GM19240 (cell line): ENCODE measurements around the gene RUNDC3A.
A peak's percentile ranks its signal among the peaks of the same experiment; 100 is the strongest.
"Not testable (repeated sequence)": the region's sequence is repeated elsewhere in the genome, so short reads cannot be mapped to it uniquely, and the experiment has no call there.

Experiments used
- DNase-seq: peaks from one replicate; pipeline ENCODE4 v3.0.0; 2011; ENCODE audit warnings: low spot score; ENCODE audit not compliant: insufficient read length

The RUNDC3A gene

DNA sequence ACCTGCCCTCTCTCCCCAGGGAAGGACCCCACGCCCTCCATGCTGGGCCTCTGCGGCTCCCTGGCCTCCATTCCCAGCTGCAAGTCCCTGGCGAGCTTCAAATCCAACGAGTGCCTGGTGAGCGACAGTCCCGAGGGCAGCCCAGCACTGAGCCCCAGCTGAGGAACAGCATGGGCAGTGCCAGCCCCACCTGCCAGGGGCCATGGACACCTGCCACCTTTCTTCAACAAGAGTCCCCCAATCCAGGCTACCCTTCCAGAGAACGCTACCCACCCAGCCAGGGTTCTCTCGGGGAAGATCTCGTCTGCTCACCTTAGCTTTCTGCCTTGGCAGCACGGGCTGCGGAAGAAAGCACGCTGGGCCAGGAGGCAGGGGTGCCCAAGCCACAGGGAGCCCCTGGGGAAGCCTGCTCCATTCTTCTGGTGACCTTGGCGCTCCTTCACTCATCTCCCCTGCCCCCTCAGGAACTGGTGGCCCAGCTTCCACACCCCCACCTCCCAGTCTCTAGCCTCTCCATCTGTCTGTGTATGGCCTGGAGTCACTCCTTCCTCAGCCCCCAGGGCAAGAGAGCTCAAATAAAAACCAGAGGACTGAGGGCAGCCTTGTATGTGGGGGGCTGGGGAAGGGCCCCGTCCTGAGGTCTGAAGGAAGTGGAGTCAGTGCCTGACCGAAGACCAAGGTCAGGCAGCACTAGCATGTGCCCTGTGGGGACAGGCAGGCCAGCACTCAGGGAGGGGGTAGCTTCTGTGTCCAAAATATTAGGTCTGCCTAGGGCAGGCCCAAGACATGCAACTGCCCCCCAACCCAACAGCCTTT is 9.9 kb downstream of the RUNDC3A start:
- no peak for DNase-seq

DNA sequence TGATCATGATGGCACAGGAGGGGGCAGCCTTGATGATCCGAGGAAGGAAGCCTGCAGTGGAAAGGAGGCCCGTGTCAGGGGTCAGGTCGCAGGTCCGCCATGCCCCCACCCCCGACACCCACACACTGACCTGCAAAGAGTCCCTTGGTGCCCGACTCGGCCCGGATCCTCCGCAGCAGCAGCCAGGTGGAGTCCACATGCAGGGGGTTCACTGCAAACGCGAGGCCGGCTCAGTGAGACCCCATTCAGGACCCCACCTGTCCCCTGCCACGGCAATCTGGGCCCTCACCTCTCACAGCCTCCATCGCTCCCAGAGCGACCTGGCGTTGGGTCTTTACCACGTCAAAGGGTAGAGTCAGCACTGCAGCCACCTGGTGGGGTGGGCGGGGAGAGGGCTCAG is 11.7 kb downstream of the RUNDC3A start:
- no peak for DNase-seq

DNA sequence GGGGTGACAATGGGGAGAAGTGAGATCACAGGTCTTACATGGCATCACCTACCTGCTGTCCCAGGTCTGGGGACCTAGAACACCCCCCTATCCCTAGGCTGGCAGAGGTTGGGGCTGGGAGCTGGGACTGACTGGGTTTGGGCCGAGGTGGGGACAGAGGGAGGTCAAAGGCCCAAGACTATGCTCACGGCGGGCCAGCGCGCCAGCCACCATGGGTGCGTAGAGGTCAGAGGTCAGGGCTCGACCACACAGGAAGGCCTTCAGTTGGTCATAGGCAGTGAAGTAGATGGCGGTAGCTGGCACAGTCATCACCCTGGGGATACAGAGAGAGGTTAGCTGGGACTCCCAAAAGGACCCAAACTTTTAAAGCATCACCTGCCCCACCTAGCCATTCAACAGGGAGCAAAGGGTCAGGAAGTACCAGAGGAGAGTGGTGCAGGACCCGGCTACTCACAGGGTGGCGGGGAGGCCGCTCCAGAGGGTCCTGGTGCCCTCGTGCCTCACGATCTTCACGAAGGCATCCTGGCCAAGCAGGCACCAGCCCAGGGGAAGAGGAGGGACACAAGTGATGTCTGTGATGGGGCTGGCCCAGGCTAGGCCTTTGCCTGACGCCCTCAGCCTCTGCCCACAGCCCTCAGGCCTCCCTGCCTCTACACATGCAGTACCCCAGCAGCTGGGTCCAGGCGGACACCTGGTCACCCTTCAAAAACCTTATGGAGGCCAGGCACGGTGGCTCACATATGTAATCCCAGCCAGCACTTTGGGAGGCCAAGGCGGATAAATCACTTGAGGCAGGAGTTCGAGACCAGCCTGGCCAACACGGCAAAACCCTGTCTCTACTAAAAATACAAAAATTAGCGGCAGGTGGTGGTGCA is 13.1 kb downstream of the RUNDC3A start:
- DNase-seq, result no peak

DNA sequence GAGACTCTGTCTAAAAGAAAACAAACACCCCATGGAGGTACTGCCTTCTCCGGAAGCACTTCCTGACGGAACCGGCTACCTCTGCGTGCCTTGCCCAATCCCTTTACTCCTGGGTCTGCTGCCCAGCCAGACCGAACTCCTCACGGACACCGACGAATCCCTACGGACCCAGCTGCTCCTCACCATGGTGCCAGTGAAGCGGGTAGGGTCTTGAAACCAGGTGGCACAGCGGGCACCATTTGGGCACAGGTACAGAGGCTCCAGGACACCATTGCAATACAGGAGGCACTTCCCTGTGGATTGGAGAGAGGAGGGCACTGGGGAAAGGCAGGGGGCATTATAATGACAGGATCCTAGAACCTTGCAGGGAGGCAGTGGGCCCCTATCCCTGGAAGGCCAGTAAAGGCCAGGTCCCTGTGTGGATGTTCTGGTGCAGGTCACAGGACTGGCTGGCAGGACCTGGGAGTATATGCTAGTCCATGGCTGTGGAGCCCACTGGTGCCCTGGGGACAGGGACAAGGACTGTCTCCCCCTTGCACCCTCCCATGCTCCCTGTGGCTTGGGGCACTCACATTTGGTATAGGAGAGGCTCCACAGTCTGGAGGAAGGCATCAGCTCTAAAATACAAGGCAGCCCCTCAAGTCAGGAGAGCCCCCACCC is 14.0 kb downstream of the RUNDC3A start:
- no peak for DNase-seq

DNA sequence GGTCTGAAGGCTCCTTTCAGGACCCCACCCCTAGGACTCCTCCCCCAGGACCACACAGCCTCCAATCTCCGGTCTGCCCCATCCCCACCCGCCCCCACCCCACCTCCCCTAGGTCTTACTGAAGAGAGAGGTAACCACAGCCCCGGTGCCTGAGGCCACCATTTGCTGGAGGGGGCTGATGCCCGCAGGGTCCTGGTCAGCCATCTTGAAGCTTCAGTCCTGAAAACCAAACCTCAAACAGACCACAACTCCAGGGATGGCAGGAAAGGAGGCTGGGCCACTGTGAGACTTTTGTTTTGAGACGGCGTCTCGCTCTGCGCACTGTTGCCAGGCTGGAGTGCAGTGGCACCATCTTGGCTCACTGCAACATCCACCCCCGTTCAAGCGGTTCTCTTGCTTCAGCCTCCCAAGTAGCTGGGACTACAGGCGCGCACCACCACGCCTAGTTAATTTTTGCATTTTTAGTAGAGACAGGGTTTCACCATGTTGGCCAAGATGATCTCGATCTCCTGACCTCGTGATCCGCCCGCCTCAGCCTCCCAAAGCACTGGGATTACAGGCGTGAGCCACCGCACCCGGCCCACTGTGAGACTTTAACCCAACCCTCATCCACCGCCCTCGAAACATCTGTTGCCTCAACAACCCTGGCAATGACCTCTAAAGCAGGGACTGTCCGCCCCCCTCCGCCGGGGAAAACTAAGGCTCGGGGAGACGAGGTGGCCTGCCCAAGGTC is 15.1 kb downstream of the RUNDC3A start:
- no peak for DNase-seq

DNA sequence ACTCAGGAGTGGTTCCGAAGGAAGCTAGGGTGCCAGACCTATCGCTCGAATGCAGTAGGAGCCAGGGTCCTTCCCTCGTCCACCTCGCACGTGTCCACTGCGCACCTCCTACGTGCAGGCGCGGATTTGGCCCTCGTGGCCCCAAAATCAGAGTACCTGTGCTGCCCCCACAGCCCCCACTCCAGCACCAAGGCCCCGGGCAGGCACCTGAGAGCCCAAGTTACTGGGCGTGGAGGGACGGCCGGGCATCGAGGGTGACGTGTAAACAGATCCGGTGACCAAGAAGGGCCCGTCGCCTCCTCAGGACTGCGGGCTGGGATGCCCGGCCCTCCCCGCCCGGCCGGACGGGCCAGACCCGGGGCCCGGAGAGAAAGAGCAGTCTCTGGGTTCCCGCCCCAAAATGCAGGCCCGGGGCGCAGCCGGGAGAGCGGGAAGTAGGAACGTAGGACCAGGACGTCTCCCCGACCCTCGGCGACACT is 15.7 kb downstream of the RUNDC3A start:
- no peak for DNase-seq

DNA sequence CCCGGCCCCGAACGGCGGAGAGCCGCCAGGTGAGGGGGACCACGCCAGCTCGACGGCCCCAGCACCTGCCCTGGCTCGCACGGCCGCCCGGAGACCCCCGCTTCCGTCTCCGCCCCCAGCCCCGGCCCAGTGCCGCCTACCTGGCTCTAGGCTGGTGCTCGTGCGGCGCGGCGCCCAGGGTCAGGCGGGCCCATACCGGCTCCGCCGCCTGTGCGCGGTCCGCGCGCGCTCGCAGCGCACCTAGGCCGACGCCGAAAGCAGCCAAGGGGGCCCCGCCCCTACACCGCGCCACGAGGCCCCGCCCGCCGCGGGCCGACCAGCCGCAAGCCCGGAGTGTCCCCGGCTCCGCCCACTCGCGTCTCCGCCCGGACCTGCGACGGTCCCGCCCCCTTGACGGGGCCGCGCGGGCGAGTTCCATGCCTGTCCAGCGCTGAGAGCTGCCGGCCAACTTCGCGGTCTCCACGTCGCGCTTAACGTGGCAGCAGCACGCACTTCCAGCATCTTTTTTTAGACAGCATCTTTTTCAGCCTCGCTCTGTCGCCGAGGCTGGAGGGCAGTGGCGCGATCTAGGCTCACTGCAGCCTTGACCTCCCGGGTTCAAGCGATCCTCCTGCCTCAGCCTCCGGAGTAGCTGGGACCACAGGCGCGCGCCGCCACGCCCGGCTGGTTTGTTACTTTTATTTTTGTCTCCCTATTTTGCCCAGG is 16.3 kb downstream of the RUNDC3A start, which contains the start of gene SLC25A39:
Gene SLC25A39 (minus strand): TSS at position 253 of the 705 bp plus-strand sequence. CDS start 1,261 bp downstream, outside the sequence.
- DNase-seq, result peak; percentile 60

DNA sequence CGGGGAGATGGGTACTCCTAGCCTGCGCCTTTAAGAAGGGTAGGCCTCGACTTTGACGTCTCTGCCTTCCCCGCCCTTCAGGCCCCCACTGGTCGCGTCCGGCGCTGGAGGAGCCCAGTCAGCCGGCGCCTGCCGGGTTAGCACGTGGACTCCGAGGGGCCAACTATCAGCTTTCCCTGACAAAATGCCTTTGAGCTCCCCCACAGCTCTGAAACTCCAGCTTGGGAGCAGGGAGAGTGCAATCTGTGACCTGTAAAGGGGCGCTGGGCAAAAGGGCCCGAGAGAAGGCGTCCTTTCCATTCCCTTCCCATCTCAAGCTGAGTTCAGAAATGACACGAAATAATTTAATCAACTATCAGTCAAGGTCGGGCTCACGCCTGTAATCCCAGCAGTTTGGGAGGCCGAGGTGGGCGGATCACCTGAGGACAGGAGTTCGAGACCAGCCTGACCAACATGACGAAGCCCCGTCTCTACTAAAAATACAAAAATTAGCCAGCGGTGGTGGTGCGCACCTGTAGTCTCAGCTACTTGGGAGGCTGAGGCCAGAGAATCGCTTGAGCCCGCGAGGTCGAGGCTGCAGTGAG is 18.6 kb downstream of the RUNDC3A start:
- DNase-seq, result peak; percentile 91

DNA sequence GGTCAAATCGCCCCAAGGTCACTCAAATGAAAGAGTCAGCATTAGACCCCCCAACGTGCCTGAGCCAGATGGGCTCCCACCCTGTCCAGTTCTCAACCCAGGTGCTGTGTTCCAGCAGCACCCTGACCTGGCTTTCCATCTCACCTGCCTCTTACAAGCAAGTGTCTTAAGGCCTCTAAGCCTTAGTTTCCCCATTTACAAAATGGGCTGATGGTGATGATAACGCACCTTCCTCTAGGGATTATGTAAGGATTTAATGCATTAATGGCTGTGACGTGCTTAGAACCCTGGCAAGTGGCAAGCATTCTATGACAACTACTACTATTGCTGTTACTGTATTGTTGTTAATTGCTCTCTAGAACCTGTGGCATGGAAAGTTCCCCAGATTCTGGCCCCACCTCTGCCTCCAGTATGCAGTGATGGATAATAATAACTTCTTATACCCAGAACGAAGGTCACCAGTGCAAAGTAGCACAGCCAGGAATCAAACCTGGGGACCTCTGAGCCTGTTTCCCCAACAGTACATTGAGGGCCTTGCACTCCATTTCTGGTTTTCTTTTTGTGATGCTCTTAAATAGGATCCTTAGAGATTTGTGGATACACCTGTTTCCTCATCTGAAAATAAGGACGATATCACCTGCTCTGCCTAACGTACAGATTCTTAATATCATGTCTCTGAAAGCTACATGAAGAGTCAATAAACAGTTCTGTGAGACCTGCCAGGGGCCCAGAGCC is 19.5 kb downstream of the RUNDC3A start:
- DNase-seq, result no peak

DNA sequence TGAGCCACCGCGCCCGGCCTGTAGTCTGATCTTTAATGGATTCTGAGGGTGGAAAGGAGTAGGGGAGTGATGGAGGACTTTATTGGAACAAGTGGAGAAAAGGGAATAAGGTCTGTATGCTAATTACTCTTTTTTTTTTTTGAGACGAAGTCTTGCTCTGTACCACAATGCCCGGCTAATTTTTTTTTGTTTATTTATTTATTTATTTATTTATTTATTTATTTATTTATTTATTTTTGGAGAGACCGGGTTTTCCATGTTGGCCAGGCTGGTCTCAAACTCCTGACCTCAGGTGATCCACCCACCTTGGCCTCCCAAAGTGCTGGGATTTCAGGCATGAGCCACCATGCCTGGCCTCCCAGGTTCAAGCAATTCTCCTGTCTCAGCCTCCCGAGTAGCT is 21.1 kb downstream of the RUNDC3A start:
- not testable (repeated sequence) for DNase-seq

DNA sequence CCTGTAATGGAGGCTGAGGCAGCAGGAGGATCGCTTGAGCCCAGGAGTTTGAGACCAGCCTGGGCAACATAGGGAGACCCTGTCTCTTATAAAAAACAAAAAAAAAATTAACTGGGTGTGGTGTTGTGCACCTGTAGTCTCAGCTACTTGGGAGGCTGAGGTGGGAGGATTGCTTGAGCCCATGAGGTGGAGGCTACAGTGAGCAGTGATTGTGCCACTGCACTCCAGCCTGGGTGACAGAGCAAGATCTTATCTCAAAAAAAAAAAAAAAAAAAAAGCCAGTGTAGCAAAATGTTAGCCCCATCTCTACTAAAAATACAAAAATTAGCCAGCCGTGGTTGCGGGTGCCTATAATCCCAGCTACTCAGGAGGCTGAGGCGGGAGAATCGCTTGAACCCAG is 21.9 kb downstream of the RUNDC3A start:
- DNase-seq, result not testable (repeated sequence)

DNA sequence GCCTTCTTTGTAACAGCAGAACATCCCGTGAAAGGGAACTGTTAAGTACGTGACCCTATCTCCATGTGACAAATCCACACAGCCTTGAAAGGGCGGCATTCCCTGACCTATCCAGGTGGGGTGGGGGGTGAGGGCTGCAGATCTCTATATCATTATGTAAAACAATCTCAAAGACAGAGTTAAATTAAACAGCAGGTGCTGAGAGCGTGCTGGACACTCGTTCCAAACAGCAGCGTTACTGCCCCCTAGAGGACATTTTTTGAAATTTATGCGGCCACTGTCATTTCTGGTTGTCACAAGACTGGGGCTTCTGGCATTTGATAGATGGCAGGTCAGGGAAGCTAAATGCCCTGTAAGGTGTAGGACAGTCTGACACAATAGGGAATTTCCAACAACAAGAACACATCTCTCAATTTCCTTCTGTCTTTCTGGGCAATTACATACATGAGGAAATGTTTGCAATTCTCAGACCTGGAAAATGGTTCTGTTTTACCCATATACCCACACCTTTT is 22.9 kb downstream of the RUNDC3A start:
- peak; percentile 77 for DNase-seq

DNA sequence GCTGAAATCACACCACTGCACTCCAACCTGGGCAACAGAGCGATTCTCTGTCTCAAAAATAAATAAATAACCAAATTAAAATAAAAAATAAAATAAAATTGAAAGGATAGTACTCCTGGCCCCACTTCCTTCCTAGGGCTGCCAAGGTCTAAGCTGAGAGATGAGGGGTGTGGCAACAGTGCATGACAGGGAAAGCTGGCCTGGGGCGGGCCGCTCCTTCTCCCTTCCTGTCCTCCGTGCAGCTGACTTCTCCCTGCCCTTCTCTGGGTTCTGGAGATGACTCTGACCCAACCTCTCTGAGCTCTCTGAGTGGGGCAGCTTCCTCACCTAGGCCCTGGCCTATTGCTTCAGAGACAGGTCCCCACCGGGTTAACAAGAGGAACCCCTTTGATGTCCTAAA is 25.0 kb downstream of the RUNDC3A start:
- DNase-seq, result no peak

DNA sequence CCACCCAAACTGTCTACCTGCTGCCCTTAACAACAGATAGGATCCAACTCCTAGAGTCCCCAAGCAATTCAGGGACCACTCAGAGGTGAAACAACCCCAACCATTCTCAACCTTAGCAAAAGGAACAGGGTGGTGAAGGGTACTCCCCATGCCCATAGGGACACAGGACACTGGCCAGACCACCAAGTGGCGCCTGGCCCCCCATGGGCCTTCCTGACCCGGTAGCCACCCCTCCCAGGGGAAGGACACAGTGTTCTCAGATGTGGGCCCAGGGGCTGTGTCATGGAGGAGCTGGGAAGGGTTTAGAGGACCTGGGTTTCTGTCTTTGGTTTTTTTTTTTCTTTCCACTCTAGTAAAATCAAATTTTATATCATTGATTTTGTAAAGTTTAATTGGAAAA is 25.9 kb downstream of the RUNDC3A start:
- no peak for DNase-seq

DNA sequence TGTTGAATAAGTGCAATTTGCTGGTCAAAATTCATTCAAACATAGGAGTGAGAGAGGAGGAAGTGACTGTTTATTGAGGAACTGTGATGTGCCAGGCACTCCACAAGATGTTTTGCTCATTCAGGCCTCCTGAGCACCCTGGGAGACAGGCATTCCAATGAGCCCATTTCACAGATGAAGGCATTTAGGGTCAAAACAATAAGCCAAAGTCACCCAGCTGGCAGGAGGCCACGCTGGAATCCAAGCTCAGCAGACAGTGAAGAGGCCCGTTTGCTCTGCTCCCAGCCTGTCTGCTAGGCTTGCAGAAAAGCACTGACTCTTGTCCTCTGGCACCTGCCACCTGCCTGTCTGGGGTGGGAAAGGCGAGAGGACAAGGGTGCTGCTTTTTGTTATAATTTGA is 26.3 kb downstream of the RUNDC3A start:
- DNase-seq, result no peak

DNA sequence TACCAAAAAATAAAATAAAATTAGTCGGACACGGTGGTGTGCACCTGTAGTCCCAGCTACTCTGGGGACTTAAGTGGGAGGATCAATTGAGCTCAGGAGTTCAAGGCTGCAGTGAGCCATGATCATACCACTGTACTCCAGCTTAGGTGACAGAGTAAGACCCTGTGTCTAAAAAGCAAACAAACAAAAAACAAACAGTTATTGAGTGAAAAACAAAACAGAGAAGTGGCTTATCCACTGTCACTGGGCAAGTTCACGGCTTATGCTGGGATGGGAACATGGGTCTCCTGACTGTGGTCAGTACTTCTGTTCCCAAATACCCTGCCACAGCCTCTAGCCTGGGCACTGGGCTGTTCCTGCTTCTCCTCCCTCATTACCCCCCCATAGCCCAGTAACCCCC is 27.2 kb downstream of the RUNDC3A start:
- DNase-seq, result no peak

DNA sequence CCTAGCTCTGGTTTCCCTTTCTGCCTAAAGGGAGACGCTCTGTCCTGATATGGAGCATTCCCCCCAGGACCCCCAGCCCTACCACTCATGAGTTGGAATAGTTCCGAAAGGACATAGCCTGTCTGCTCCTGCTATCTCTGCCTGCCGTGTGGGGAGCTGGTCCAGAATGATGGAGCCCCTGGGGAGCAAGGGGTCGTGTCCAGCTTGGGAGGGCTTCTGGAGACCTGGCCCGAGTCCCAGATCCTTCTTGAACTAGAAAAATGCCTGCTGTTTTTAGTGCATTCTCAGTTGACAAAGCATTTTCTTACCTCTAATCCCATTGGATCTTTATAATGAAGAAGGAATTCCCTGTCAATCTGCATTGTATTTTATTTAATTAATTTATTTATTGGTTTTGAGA is 27.6 kb downstream of the RUNDC3A start:
- no peak for DNase-seq

DNA sequence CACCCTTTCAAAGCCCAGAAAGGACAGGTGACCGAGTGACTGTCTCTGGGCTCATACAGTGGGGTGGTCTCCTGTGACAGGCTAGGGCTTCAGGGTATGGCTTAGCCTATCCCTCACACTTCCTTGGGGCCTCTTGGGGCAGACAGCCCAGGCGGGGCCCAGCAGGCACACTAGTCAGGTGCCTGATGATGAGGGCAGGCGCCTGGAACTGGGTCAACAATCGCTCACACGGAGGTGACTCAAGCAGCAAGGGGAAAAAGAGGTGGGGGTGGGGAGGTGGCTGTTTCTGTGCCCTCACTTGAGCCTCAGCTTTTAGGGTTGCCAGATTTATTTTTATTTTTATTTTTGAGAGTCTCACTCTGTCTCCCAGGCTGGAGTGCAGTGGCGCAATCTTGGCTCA is 30.3 kb downstream of the RUNDC3A start:
- no peak for DNase-seq

DNA sequence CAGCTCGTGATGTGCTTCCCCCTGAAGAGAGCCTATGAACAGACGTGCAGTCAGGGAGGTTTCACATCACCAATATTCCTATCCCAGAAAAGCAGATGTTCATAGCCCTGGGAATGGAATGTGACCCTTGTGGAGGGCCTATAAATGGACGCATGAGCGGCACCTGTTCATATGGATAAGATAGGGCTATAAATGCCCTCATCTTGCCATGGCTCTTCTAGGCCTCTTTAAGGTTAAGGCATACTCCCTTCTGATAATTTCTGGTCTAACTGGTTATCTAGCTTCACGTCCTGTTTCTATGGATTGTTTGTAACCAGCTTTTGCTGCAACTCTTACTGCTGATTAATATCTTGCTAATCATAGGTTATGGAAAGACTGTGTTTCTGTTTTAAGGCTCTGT is 32.2 kb downstream of the RUNDC3A start:
- not testable (repeated sequence) for DNase-seq
